T-helper 1 cell treated with Interleukin-12 subunit alpha and Interleukin-12 subunit beta and Interleukin-4 antibody, amounts not matched to agents 30 μg/mL and 1 μg/mL, for 36 hours (primary cell): ENCODE results near the gene CCDC28A.
A peak's percentile ranks its signal among the peaks of the same experiment; 100 is the strongest.

Experiments used
- H3K27ac Mint-ChIP-seq: one replicate; pipeline ENCODE4 v1.8.0; 2021; ENCODE audit warnings: mild to moderate bottlenecking, mixed read lengths
- H3K27me3 Mint-ChIP-seq: one replicate; pipeline ENCODE4 v1.8.0; 2021; ENCODE audit warnings: low read depth, mixed read lengths
- H3K36me3 Mint-ChIP-seq: one replicate; pipeline ENCODE4 v1.8.0; 2021; ENCODE audit warnings: low read depth, mixed read lengths
- H3K4me1 Mint-ChIP-seq: one replicate; pipeline ENCODE4 v1.8.0; 2021; ENCODE audit warnings: low read depth, mixed read lengths
- H3K4me3 Mint-ChIP-seq: one replicate; pipeline ENCODE4 v1.8.0; 2021; ENCODE audit warnings: mild to moderate bottlenecking, moderate library complexity, mixed read lengths
- H3K9me3 Mint-ChIP-seq: one replicate; pipeline ENCODE4 v1.8.0; 2021; ENCODE audit warnings: mixed read lengths

The CCDC28A gene

GRCh38 chr6:138806889-138807288 lies 33.3 kb downstream of the CCDC28A start:
- no peak overlapping the region for H3K27ac Mint-ChIP-seq
- no peak overlapping the region for H3K4me3 Mint-ChIP-seq
- peaks cover 15% of the 10 kb centered on the region for H3K27me3 Mint-ChIP-seq
- no peaks in the 10 kb centered on the region for H3K4me1 Mint-ChIP-seq
- H3K9me3 Mint-ChIP-seq = no peaks in the 10 kb centered on the region
- H3K36me3 Mint-ChIP-seq = no peaks in the 10 kb centered on the region

GRCh38 chr6:138809677-138810076 lies 36.1 kb downstream of the CCDC28A start:
- no peaks in the 10 kb centered on the region for H3K36me3 Mint-ChIP-seq
- H3K27me3 Mint-ChIP-seq = peaks cover 15% of the 10 kb centered on the region
- no peaks in the 10 kb centered on the region for H3K4me1 Mint-ChIP-seq
- no peak overlapping the region for H3K27ac Mint-ChIP-seq
- no peak overlapping the region for H3K4me3 Mint-ChIP-seq
- H3K9me3 Mint-ChIP-seq = no peaks in the 10 kb centered on the region

GRCh38 chr6:138811866-138812265 lies 38.3 kb downstream of the CCDC28A start:
- H3K27ac Mint-ChIP-seq = no peak overlapping the region
- peaks cover 11% of the 10 kb centered on the region for H3K27me3 Mint-ChIP-seq

GRCh38 chr6:138814179-138814834 lies 40.7 kb downstream of the CCDC28A start:
- Mint-ChIP-seq H3K36me3 (no peaks in the 10 kb centered on the region), H3K27ac (no peak overlapping the region), H3K27me3 (no peaks in the 10 kb centered on the region), H3K4me1 (peaks cover 24% of the 10 kb centered on the region), H3K4me3 (no peak overlapping the region), H3K9me3 (no peaks in the 10 kb centered on the region)

More at GRCh38 chr6:138811866-138812265, 38.3 kb downstream of the CCDC28A start:
- no peaks in the 10 kb centered on the region for H3K36me3 Mint-ChIP-seq
- peaks cover 6% of the 10 kb centered on the region for H3K4me1 Mint-ChIP-seq
- no peak overlapping the region for H3K4me3 Mint-ChIP-seq
- no peaks in the 10 kb centered on the region for H3K9me3 Mint-ChIP-seq

- Mint-ChIP-seq H3K36me3 (no peaks in the 10 kb centered on the region), H3K27me3 (no peaks in the 10 kb centered on the region), H3K27ac (no peak overlapping the region), H3K4me3 (no peak overlapping the region), H3K9me3 (no peaks in the 10 kb centered on the region), H3K4me1 (peaks cover 26% of the 10 kb centered on the region)
Measured at GRCh38 chr6:138815221-138815620, 41.7 kb downstream of the CCDC28A start.

GRCh38 chr6:138815797-138816528 lies 42.4 kb downstream of the CCDC28A start:
- Mint-ChIP-seq H3K36me3 (no peaks in the 10 kb centered on the region), H3K4me1 (peaks cover 26% of the 10 kb centered on the region), H3K27ac (peak overlapping the region; percentile 56), H3K9me3 (no peaks in the 10 kb centered on the region), H3K27me3 (no peaks in the 10 kb centered on the region), H3K4me3 (no peak overlapping the region)

GRCh38 chr6:138817799-138818198 lies 44.2 kb downstream of the CCDC28A start:
- no peaks in the 10 kb centered on the region for H3K9me3 Mint-ChIP-seq
- no peaks in the 10 kb centered on the region for H3K36me3 Mint-ChIP-seq
- peak overlapping the region; percentile 16 for H3K27ac Mint-ChIP-seq
- H3K4me1 Mint-ChIP-seq = peaks cover 26% of the 10 kb centered on the region
- no peaks in the 10 kb centered on the region for H3K27me3 Mint-ChIP-seq
- H3K4me3 Mint-ChIP-seq = no peak overlapping the region

GRCh38 chr6:138818496-138819194 lies 45.1 kb downstream of the CCDC28A start:
- peak overlapping the region; percentile 23 for H3K27ac Mint-ChIP-seq
- H3K9me3 Mint-ChIP-seq = no peaks in the 10 kb centered on the region

GRCh38 chr6:138821519-138821918 lies 48.0 kb downstream of the CCDC28A start:
- Mint-ChIP-seq H3K4me1 (peaks cover 24% of the 10 kb centered on the region), H3K4me3 (no peak overlapping the region), H3K27me3 (no peaks in the 10 kb centered on the region), H3K27ac (no peak overlapping the region), H3K36me3 (no peaks in the 10 kb centered on the region), H3K9me3 (no peaks in the 10 kb centered on the region)

More at GRCh38 chr6:138818496-138819194, 45.1 kb downstream of the CCDC28A start:
- Mint-ChIP-seq H3K4me3 (no peak overlapping the region), H3K36me3 (no peaks in the 10 kb centered on the region), H3K4me1 (peaks cover 26% of the 10 kb centered on the region), H3K27me3 (no peaks in the 10 kb centered on the region)

- H3K9me3 Mint-ChIP-seq = no peaks in the 10 kb centered on the region
Measured at GRCh38 chr6:138824482-138825144, 51.0 kb downstream of the CCDC28A start.

GRCh38 chr6:138830248-138830647 lies 56.7 kb downstream of the CCDC28A start:
- no peaks in the 10 kb centered on the region for H3K4me1 Mint-ChIP-seq
- H3K4me3 Mint-ChIP-seq = no peak overlapping the region
- H3K9me3 Mint-ChIP-seq = no peaks in the 10 kb centered on the region
- no peaks in the 10 kb centered on the region for H3K27me3 Mint-ChIP-seq
- H3K27ac Mint-ChIP-seq = no peak overlapping the region
- H3K36me3 Mint-ChIP-seq = no peaks in the 10 kb centered on the region

More at GRCh38 chr6:138824482-138825144, 51.0 kb downstream of the CCDC28A start:
- Mint-ChIP-seq H3K27me3 (no peaks in the 10 kb centered on the region), H3K36me3 (no peaks in the 10 kb centered on the region), H3K4me1 (peaks cover 3% of the 10 kb centered on the region), H3K27ac (peak overlapping the region; percentile 2), H3K4me3 (no peak overlapping the region)

- H3K36me3 Mint-ChIP-seq = no peaks in the 10 kb centered on the region
- no peaks in the 10 kb centered on the region for H3K4me1 Mint-ChIP-seq
- H3K9me3 Mint-ChIP-seq = no peaks in the 10 kb centered on the region
- no peak overlapping the region for H3K27ac Mint-ChIP-seq
- no peak overlapping the region for H3K4me3 Mint-ChIP-seq
- no peaks in the 10 kb centered on the region for H3K27me3 Mint-ChIP-seq
Measured at GRCh38 chr6:138832182-138832581, 58.6 kb downstream of the CCDC28A start.

GRCh38 chr6:138833816-138834539 lies 60.4 kb downstream of the CCDC28A start:
- Mint-ChIP-seq H3K9me3 (no peaks in the 10 kb centered on the region), H3K4me1 (no peaks in the 10 kb centered on the region), H3K27me3 (no peaks in the 10 kb centered on the region), H3K4me3 (no peak overlapping the region), H3K27ac (no peak overlapping the region), H3K36me3 (no peaks in the 10 kb centered on the region)

GRCh38 chr6:138837246-138837645 lies 63.7 kb downstream of the CCDC28A start:
- no peak overlapping the region for H3K4me3 Mint-ChIP-seq
- H3K4me1 Mint-ChIP-seq = no peaks in the 10 kb centered on the region
- no peaks in the 10 kb centered on the region for H3K27me3 Mint-ChIP-seq

More at GRCh38 chr6:138837246-138837645, 63.7 kb downstream of the CCDC28A start:
- Mint-ChIP-seq H3K36me3 (no peaks in the 10 kb centered on the region), H3K9me3 (no peaks in the 10 kb centered on the region), H3K27ac (no peak overlapping the region)
